ENCODE results near the gene COMMD3. TPM values are rescaled to one million over a fixed set of nuclear protein-coding genes. Genes with fewer than 3 reads are reported as not detected.

COMMD3 gene
- polyA plus RNA-seq, 1 donor from 2014 or later: 272 TPM

- H3K79me2 ChIP-seq (replicated peaks; ENCODE audit: insufficient read depth, low read length): no peaks in the 10 kb centered on the region
- no peak overlapping the region for H3K4me2 ChIP-seq (ENCODE audit: low read length)
- H3K9me3 ChIP-seq (ENCODE audit: low read length): no peaks in the 10 kb centered on the region
- H3K36me3 ChIP-seq (ENCODE audit: insufficient read depth, low read length): no peaks in the 10 kb centered on the region
- H2AFZ ChIP-seq (ENCODE audit: low read depth, low read length): no peak overlapping the region
- no peak overlapping the region for H3K9ac ChIP-seq (ENCODE audit: low read length)
- no peaks in the 10 kb centered on the region for H3K27me3 ChIP-seq (ENCODE audit: insufficient read depth, low read depth, low read length)
- H3K27ac ChIP-seq (ENCODE audit: low read length): no peak overlapping the region
- no peak overlapping the region for H3K4me3 ChIP-seq (ENCODE audit: low read length)
- no peaks in the 10 kb centered on the region for H3K9me2 ChIP-seq (ENCODE audit: insufficient read depth, low read length)
- TF ChIP-seq SMC3 (conservative IDR thresholded peaks at IDR 0.05; ENCODE audit: poor library complexity) (no peak), REST (IDR thresholded peaks at IDR 0.05; ENCODE audit: borderline replicate concordance) (no peak), POLR2AphosphoS5 (IDR thresholded peaks at IDR 0.05) (no peak), EP300 (conservative IDR thresholded peaks at IDR 0.05; ENCODE audit: poor library complexity, severe bottlenecking) (no peak), MXI1 (conservative IDR thresholded peaks at IDR 0.05; ENCODE audit: poor library complexity, severe bottlenecking) (no peak), RAD21 (conservative IDR thresholded peaks at IDR 0.05) (no peak), CTCF (IDR thresholded peaks at IDR 0.05; ENCODE audit: poor library complexity, severe bottlenecking) (no peak), EZH2 (IDR thresholded peaks at IDR 0.05; ENCODE audit: borderline replicate concordance, insufficient read depth, low read length, poor library complexity, severe bottlenecking) (no peak), TAF1 (IDR thresholded peaks at IDR 0.05; ENCODE audit: low read depth) (no peak)
- no peaks in the 10 kb centered on the region for H4K20me1 ChIP-seq (ENCODE audit: insufficient read depth)
- no peaks in the 10 kb centered on the region for H3F3A ChIP-seq (ENCODE audit: insufficient read depth, low read length, poor library complexity, severe bottlenecking)
Measured at GRCh38 chr10:22368981-22369380, 52.8 kb downstream of the COMMD3 start.

- no peaks in the 10 kb centered on the region for H4K20me1 ChIP-seq (ENCODE audit: insufficient read depth)
- no peaks in the 10 kb centered on the region for H3K9me2 ChIP-seq (ENCODE audit: insufficient read depth, low read length)
- H3K36me3 ChIP-seq (ENCODE audit: insufficient read depth, low read length): no peaks in the 10 kb centered on the region
- H3K27ac ChIP-seq (ENCODE audit: low read length): no peak overlapping the region
- no peak for TF ChIP-seq REST (IDR thresholded peaks at IDR 0.05; ENCODE audit: borderline replicate concordance)
- no peak for TF ChIP-seq RAD21 (conservative IDR thresholded peaks at IDR 0.05)
- no peak for TF ChIP-seq POLR2AphosphoS5 (IDR thresholded peaks at IDR 0.05)
- TF ChIP-seq TAF1 (IDR thresholded peaks at IDR 0.05; ENCODE audit: low read depth): no peak
- TF ChIP-seq CTCF (IDR thresholded peaks at IDR 0.05; ENCODE audit: poor library complexity, severe bottlenecking): no peak
- no peak for TF ChIP-seq SMC3 (conservative IDR thresholded peaks at IDR 0.05; ENCODE audit: poor library complexity)
- no peak for TF ChIP-seq EZH2 (IDR thresholded peaks at IDR 0.05; ENCODE audit: borderline replicate concordance, insufficient read depth, low read length, poor library complexity, severe bottlenecking)
- TF ChIP-seq EP300 (conservative IDR thresholded peaks at IDR 0.05; ENCODE audit: poor library complexity, severe bottlenecking): no peak
- no peak for TF ChIP-seq MXI1 (conservative IDR thresholded peaks at IDR 0.05; ENCODE audit: poor library complexity, severe bottlenecking)
- H3K27me3 ChIP-seq (ENCODE audit: insufficient read depth, low read depth, low read length): no peaks in the 10 kb centered on the region
- no peaks in the 10 kb centered on the region for H3F3A ChIP-seq (ENCODE audit: insufficient read depth, low read length, poor library complexity, severe bottlenecking)
- no peak overlapping the region for H3K4me2 ChIP-seq (ENCODE audit: low read length)
- no peaks in the 10 kb centered on the region for H3K9me3 ChIP-seq (ENCODE audit: low read length)
- no peak overlapping the region for H3K9ac ChIP-seq (ENCODE audit: low read length)
- no peaks in the 10 kb centered on the region for H3K79me2 ChIP-seq (replicated peaks; ENCODE audit: insufficient read depth, low read length)
- H3K4me3 ChIP-seq (ENCODE audit: low read length): no peak overlapping the region
- no peak overlapping the region for H2AFZ ChIP-seq (ENCODE audit: low read depth, low read length)
Measured at GRCh38 chr10:22369434-22370072, 53.4 kb downstream of the COMMD3 start.

Measured in neural cell (in vitro differentiated cells).